K562 (cell line): Measurements from ENCODE around the gene EPB41L4B. TPM values are rescaled to one million over a fixed set of nuclear protein-coding genes. Genes with fewer than 3 reads are reported as not detected.

ENCODE experiments used
- BCOR ChIP-seq: fragments of 450-650 bp; IDR thresholded peaks from 2 replicates; pipeline ENCODE4 v1.6.1; 2016
- BHLHE40 ChIP-seq: IDR thresholded peaks from 2 replicates; pipeline ENCODE4 v1.6.1; 2011; ENCODE audit warnings: low read length, improper control_type of control experiment
- CHD4 ChIP-seq: fragments of 200-600 bp; sonication (generic); IDR thresholded peaks from 3 replicates; pipeline ENCODE4 v1.6.1; 2012; ENCODE audit warnings: low read depth, mild to moderate bottlenecking, mixed read lengths, low read length, inconsistent platforms; ENCODE audit not compliant: insufficient read depth, insufficient replicate concordance, poor library complexity, severe bottlenecking
- CREBBP ChIP-seq: IDR thresholded peaks from one replicate; pipeline ENCODE4 v1.6.1; 2012; ENCODE audit warnings: low read depth, mild to moderate bottlenecking, control low read depth, inconsistent platforms, low read length
- CTBP1 ChIP-seq: fragments of 450-650 bp; IDR thresholded peaks from 2 replicates; pipeline ENCODE4 v1.6.1; 2016; ENCODE audit warnings: borderline replicate concordance
- ETV1 ChIP-seq: fragments of 450-650 bp; conservative IDR thresholded peaks from 2 replicates; pipeline ENCODE4 v1.6.1; 2016; ENCODE audit warnings: missing genetic modification characterization, control low read depth, low read depth, missing compliant biosample characterization
- HIVEP1 ChIP-seq: fragments of 250-450 bp; sonication (Bioruptor Pico); IDR thresholded peaks from 2 replicates; pipeline ENCODE4 v1.4.0; 2020; ENCODE audit warnings: mild to moderate bottlenecking
- NBN ChIP-seq: fragments of 450-650 bp; IDR thresholded peaks from 2 replicates; pipeline ENCODE4 v1.6.1; 2016; ENCODE audit warnings: low read depth, mild to moderate bottlenecking
- POLR2A ChIP-seq: fragments of 450-650 bp; conservative IDR thresholded peaks from 2 replicates; pipeline ENCODE4 v1.6.1; 2016
- RBM39 ChIP-seq: fragments of 200-400 bp; formaldehyde crosslinking; optimal IDR thresholded peaks from 2 replicates; pipeline ENCODE3; 2018; ENCODE audit warnings: low read depth, low read length
- SMAD1 ChIP-seq: fragments of 150-350 bp; IDR thresholded peaks from 2 replicates; pipeline ENCODE4 v1.6.1; 2014; ENCODE audit warnings: low read length, low read depth; ENCODE audit not compliant: partially characterized antibody
- SMARCA5 ChIP-seq: fragments of 450-650 bp; IDR thresholded peaks from 2 replicates; pipeline ENCODE4 v1.6.1; 2016
- TAF1 ChIP-seq: IDR thresholded peaks from 2 replicates; pipeline ENCODE4 v1.6.1; 2011; ENCODE audit warnings: mild to moderate bottlenecking, low read length, moderate library complexity; ENCODE audit not compliant: insufficient read depth, control insufficient read depth, severe bottlenecking; ENCODE audit errors: extremely low read depth
- TAF9B ChIP-seq: fragments of 450-650 bp; IDR thresholded peaks from 2 replicates; pipeline ENCODE4 v1.6.1; 2018; ENCODE audit warnings: mild to moderate bottlenecking; ENCODE audit not compliant: partially characterized antibody
- TEAD4 ChIP-seq, 2 experiments: sonication (generic) in 1 of 2; formaldehyde crosslinking in 1 of 2; IDR thresholded peaks; 2 replicates each; pipeline versions ENCODE4 v1.6.1 to v1.8.0; 2012 to 2022; ENCODE audit warnings: borderline replicate concordance in 1 of 2, inconsistent platforms in 1 of 2, low read length in 1 of 2, mild to moderate bottlenecking in 1 of 2, missing genetic modification reagents in 1 of 2
- ZBTB7A ChIP-seq: IDR thresholded peaks from 2 replicates; pipeline ENCODE4 v1.6.1; 2011; ENCODE audit warnings: low read depth, mild to moderate bottlenecking, low read length, moderate library complexity, borderline replicate concordance; ENCODE audit not compliant: control insufficient read depth
- ZNF175 ChIP-seq: fragments of 200-800 bp; sonication (Bioruptor generic); IDR thresholded peaks from 2 replicates; pipeline ENCODE4 v1.6.1; 2016; ENCODE audit warnings: low read depth, mild to moderate bottlenecking, missing genetic modification characterization, missing compliant biosample characterization
- polyA plus RNA-seq, 8 experiments: library from polyadenylated mRNA; depleted of rRNA in 4 of 8; stranded (reverse) in 5 of 8; unstranded in 3 of 8; fragments of >200 nt; fragmentation: Nextera tagmentation in 2 of 8; fragmentation: Illumina TruSeq in 1 of 8; extraction: Ambion mirVana in 2 of 8; extraction: Trizol in 1 of 8; gene quantifications; 2 replicates each; pipeline versions ENCODE4 v1.2.1 to v1.2.3, GENCODE V29; 2011 to 2014; ENCODE audit warnings: inconsistent platforms in 1 of 8, missing spikeins in 1 of 8
- total RNA-seq, 7 experiments: library from RNA; depleted of rRNA in 6 of 7; stranded (reverse); fragments of >200 nt in 6 of 7; fragmentation: Illumina TruSeq in 2 of 7; extraction: Trizol in 2 of 7; gene quantifications; 2 replicates each; pipeline versions ENCODE4 v1.2.1 to v1.2.3, GENCODE V29; 2011 to 2021; ENCODE audit warnings: low replicate concordance in 1 of 7
- TF ChIP-seq, protein P1 (sequence below): fragments of 450-650 bp; IDR thresholded peaks from 2 replicates; pipeline ENCODE4 v1.6.1; 2017; ENCODE audit warnings: antibody characterized with exemption, mild to moderate bottlenecking
- TF ChIP-seq, protein P2 (sequence below): fragments of 450-650 bp; IDR thresholded peaks from 2 replicates; pipeline ENCODE4 v1.6.1; 2016
- TF ChIP-seq, protein P3 (sequence below), 2 experiments: fragments of 200-800 bp in 1 of 2; sonication (Bioruptor generic) in 1 of 2; sonication (generic) in 1 of 2; formaldehyde crosslinking in 1 of 2; IDR thresholded peaks in 1 of 2; conservative IDR thresholded peaks in 1 of 2; 2 replicates each; pipeline versions ENCODE4 v1.5.0 to v1.6.1; 2016 to 2020; ENCODE audit warnings: missing compliant biosample characterization in 1 of 2, missing genetic modification characterization in 1 of 2, missing genetic modification reagents in 1 of 2

EPB41L4B gene
- total and polyA plus RNA-seq, 9 of the 15 experiments (the other 6 are each of a cell fraction or from before 2014, with no cell fraction given): 0.09 to 0.38 (median 0.21) TPM

DNA sequence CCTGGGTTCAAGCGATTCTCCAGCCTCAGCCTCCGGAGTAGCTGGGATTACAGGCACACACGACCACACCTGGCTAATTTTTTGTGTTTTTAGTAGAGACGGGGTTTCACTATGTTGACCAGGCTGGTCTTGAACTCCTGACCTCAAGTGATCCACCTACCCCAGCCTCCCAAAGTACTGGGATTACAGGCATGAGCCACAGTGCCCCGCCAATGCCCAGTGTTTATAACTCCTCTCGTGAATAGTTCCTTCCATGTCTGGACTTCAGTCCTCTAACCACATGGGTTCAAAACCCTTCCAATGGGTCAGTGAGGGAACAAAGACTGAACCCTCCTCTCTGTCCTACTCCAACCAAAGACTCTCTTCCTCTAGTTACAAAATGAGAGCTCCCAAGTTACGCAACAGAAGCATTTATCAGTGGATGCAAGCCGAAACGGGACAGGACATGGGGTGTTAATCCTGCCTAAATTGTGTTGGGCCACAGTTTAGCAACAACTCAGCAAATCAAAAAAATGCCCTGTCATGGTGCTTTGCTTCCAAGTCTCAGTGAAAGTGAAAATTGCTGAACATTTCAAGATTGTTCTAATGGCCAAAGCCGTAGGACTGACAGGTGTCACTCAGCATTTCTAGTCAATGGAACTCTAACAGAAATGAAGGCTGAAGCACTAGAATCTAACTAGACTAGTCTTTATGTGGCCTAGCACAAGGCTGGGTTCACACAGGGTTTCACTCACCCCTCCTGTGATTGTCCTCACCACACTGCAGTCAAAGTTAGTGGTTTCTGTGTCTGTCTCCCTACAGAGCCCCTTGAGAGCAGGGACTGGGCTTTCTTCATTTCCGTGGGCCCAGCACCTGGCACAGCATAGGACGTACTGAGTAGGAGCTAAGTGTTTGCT is 197.9 kb downstream of the EPB41L4B start (continued):
- TF ChIP-seq, protein P1, sequence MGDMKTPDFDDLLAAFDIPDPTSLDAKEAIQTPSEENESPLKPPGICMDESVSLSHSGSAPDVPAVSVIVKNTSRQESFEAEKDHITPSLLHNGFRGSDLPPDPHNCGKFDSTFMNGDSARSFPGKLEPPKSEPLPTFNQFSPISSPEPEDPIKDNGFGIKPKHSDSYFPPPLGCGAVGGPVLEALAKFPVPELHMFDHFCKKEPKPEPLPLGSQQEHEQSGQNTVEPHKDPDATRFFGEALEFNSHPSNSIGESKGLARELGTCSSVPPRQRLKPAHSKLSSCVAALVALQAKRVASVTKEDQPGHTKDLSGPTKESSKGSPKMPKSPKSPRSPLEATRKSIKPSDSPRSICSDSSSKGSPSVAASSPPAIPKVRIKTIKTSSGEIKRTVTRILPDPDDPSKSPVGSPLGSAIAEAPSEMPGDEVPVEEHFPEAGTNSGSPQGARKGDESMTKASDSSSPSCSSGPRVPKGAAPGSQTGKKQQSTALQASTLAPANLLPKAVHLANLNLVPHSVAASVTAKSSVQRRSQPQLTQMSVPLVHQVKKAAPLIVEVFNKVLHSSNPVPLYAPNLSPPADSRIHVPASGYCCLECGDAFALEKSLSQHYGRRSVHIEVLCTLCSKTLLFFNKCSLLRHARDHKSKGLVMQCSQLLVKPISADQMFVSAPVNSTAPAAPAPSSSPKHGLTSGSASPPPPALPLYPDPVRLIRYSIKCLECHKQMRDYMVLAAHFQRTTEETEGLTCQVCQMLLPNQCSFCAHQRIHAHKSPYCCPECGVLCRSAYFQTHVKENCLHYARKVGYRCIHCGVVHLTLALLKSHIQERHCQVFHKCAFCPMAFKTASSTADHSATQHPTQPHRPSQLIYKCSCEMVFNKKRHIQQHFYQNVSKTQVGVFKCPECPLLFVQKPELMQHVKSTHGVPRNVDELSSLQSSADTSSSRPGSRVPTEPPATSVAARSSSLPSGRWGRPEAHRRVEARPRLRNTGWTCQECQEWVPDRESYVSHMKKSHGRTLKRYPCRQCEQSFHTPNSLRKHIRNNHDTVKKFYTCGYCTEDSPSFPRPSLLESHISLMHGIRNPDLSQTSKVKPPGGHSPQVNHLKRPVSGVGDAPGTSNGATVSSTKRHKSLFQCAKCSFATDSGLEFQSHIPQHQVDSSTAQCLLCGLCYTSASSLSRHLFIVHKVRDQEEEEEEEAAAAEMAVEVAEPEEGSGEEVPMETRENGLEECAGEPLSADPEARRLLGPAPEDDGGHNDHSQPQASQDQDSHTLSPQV: peak; percentile 82
- TF ChIP-seq BCOR: peak; percentile 57
- TF ChIP-seq POLR2A: 0 out of 2 replicates have a peak, but pooled peaks have one; percentile 27
- no peak for TF ChIP-seq TAF1
- TF ChIP-seq ETV1 (tag): peak; percentile 52; the same call in 1 of the 2 replicates
- TF ChIP-seq NBN: peak; percentile 85
- TF ChIP-seq SMARCA5: peak; percentile 67; the same call in 1 of the 2 replicates
- no peak for TF ChIP-seq RBM39
- no peak for TF ChIP-seq CHD4
- no peak for TF ChIP-seq HIVEP1 (CRISPR knock-in tag)
- TF ChIP-seq BHLHE40: peak; percentile 78
- no peak for TF ChIP-seq ZNF175 (CRISPR knock-in tag)
- TF ChIP-seq SMAD1: peak; percentile 85
- TF ChIP-seq CTBP1: peak; percentile 85
- TF ChIP-seq, protein P2, sequence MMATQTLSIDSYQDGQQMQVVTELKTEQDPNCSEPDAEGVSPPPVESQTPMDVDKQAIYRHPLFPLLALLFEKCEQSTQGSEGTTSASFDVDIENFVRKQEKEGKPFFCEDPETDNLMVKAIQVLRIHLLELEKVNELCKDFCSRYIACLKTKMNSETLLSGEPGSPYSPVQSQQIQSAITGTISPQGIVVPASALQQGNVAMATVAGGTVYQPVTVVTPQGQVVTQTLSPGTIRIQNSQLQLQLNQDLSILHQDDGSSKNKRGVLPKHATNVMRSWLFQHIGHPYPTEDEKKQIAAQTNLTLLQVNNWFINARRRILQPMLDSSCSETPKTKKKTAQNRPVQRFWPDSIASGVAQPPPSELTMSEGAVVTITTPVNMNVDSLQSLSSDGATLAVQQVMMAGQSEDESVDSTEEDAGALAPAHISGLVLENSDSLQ: peak; percentile 98
- TF ChIP-seq ZBTB7A: no peak
- TF ChIP-seq TAF9B: peak; percentile 65
- TF ChIP-seq TEAD4 (IDR thresholded peaks at IDR 0.05; ENCODE audit: low read length): peak; percentile 74
- TF ChIP-seq TEAD4 (CRISPR knock-in tag; IDR thresholded peaks at IDR 0.05; ENCODE audit: borderline replicate concordance): no peak
- TF ChIP-seq CREBBP: no peak
- TF ChIP-seq, protein P3, sequence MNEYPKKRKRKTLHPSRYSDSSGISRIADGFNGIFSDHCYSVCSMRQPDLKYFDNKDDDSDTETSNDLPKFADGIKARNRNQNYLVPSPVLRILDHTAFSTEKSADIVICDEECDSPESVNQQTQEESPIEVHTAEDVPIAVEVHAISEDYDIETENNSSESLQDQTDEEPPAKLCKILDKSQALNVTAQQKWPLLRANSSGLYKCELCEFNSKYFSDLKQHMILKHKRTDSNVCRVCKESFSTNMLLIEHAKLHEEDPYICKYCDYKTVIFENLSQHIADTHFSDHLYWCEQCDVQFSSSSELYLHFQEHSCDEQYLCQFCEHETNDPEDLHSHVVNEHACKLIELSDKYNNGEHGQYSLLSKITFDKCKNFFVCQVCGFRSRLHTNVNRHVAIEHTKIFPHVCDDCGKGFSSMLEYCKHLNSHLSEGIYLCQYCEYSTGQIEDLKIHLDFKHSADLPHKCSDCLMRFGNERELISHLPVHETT (CRISPR knock-in tag; conservative IDR thresholded peaks at IDR 0.05 in 1 of 2, IDR thresholded peaks at IDR 0.05 in 1 of 2): peak in 1 of 2 experiments; percentile 25; a peak in 1 of 4 replicates
